ENCODE measurements around the gene MECP2. TPM values are rescaled to one million over a fixed set of nuclear protein-coding genes. Genes with fewer than 3 reads are reported as not detected.

MECP2 gene
- total RNA-seq, 4 donors from 2014 or later: 22.1 to 53.1 (median 37.8) TPM

- no peaks in the 10 kb centered on the region for H3K36me3 ChIP-seq
- H3K27me3 ChIP-seq: no peaks in the 10 kb centered on the region
- in situ Hi-C loops (cut with MboI; ENCODE audit: low pct_ligation_motif_present in 1 of 4, low pct_unique_long_range_greater_than_20kb in 1 of 4, low sequenced_read_pairs in 3 of 4) (no loop called here), intact Hi-C loops (cut with DNase I; ENCODE audit: low total_unique reads) (no loop called here)
- DNase-seq: no peak
- H3K9me3 ChIP-seq: no peaks in the 10 kb centered on the region
- H3K4me3 ChIP-seq: no peak overlapping the region
- peaks cover 0 to 24% (median 6%) of the 10 kb centered on the region in 4 donors for H3K4me1 ChIP-seq
- H3K27ac ChIP-seq: peak overlapping the region; percentile 46 to 59 (median 53)
- 29 to 51% methylated on average over 3 to 7 of the region's 7 CpGs for whole genome bisulfite sequencing, 2 donors (ENCODE audit: low coverage in 1 of 2)
- TF ChIP-seq CTCF (IDR thresholded peaks at IDR 0.05) (no peak), POLR2AphosphoS5 (IDR thresholded peaks at IDR 0.05) (peak in 1 of 3 donors; percentile 25), EP300 (IDR thresholded peaks at IDR 0.05; ENCODE audit: low read depth) (no peak)
Observed at GRCh38 chrX:154040307-154040756, 57.2 kb downstream of the MECP2 start.

GRCh38 chrX:154039577-154039976 is 57.9 kb downstream of the MECP2 start:
- H3K4me1 ChIP-seq: peaks cover 0 to 24% (median 7%) of the 10 kb centered on the region in 4 donors
- WGBS, 2 donors (ENCODE audit: low coverage in 1 of 2): 88% methylated on average over 11 of the region's 11 CpGs; no CpG with 5 or more reads in 1 of the 2 donors

DNA sequence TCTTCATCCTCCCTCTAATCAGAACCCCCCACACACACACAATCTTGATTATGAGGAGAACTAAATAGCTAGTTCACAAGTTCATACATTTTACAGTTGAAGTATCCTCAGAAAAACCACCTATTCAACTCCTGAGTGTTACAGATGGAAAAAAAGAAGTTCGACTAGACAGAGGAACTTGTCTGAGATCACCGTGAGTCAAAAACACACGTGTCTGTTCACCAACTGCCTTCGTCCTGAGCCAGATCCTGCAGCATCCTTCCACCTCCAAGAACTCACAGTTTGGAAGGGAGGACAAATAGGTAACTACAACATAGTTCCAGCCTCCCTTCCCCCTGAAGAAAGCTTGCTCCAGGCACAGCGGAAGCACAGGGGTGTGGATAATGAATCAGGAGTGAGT is 58.9 kb downstream of the MECP2 start:
- 78% methylated on average over 5 of the region's 5 CpGs; no CpG with 5 or more reads in 1 of the 2 donors for WGBS, 2 donors (ENCODE audit: low coverage in 1 of 2)
- Histone ChIP-seq H3K9me3 (no peaks in the 10 kb centered on the region), H3K27me3 (no peaks in the 10 kb centered on the region), H3K4me1 (peaks cover 0 to 19% (median 7%) of the 10 kb centered on the region in 4 donors), H3K36me3 (no peaks in the 10 kb centered on the region), H3K4me3 (no peak overlapping the region), H3K27ac (no peak overlapping the region)
- in situ Hi-C loops (cut with MboI; ENCODE audit: low pct_ligation_motif_present in 1 of 4, low pct_unique_long_range_greater_than_20kb in 1 of 4, low sequenced_read_pairs in 3 of 4) (no loop called here), intact Hi-C loops (cut with DNase I; ENCODE audit: low total_unique reads) (no loop called here)
- no peak for DNase-seq
- TF ChIP-seq CTCF (IDR thresholded peaks at IDR 0.05) (no peak), EP300 (IDR thresholded peaks at IDR 0.05; ENCODE audit: low read depth) (no peak), POLR2AphosphoS5 (IDR thresholded peaks at IDR 0.05) (no peak), POLR2A (IDR thresholded peaks at IDR 0.05) (no peak)

More at GRCh38 chrX:154039577-154039976, 57.9 kb downstream of the MECP2 start:
- Histone ChIP-seq H3K4me3 (no peak overlapping the region), H3K27me3 (no peaks in the 10 kb centered on the region), H3K9me3 (no peaks in the 10 kb centered on the region), H3K36me3 (no peaks in the 10 kb centered on the region), H3K27ac (peak overlapping the region; percentile 46 to 59 (median 51))
- in situ Hi-C loops (cut with MboI; ENCODE audit: low pct_ligation_motif_present in 1 of 4, low pct_unique_long_range_greater_than_20kb in 1 of 4, low sequenced_read_pairs in 3 of 4) (no loop called here), intact Hi-C loops (cut with DNase I; ENCODE audit: low total_unique reads) (no loop called here)
- no peak for DNase-seq
- no peak for TF ChIP-seq CTCF (IDR thresholded peaks at IDR 0.05)
- TF ChIP-seq POLR2AphosphoS5 (IDR thresholded peaks at IDR 0.05): no peak
- no peak for TF ChIP-seq EP300 (IDR thresholded peaks at IDR 0.05; ENCODE audit: low read depth)
- no peak for TF ChIP-seq POLR2A (IDR thresholded peaks at IDR 0.05)

- in situ Hi-C loops (cut with MboI; ENCODE audit: low pct_ligation_motif_present in 1 of 4, low pct_unique_long_range_greater_than_20kb in 1 of 4, low sequenced_read_pairs in 3 of 4) (no loop called here), intact Hi-C loops (cut with DNase I; ENCODE audit: low total_unique reads) (no loop called here)
- DNase-seq: no peak
- 77% methylated on average over 5 of the region's 5 CpGs; no CpG with 5 or more reads in 1 of the 2 donors for WGBS, 2 donors (ENCODE audit: low coverage in 1 of 2)
- Histone ChIP-seq H3K27me3 (no peaks in the 10 kb centered on the region), H3K36me3 (no peaks in the 10 kb centered on the region), H3K4me3 (no peak overlapping the region), H3K4me1 (peaks cover 0 to 15% (median 7%) of the 10 kb centered on the region in 4 donors), H3K9me3 (no peaks in the 10 kb centered on the region), H3K27ac (no peak overlapping the region)
- no peak for TF ChIP-seq CTCF (IDR thresholded peaks at IDR 0.05)
- no peak for TF ChIP-seq POLR2A (IDR thresholded peaks at IDR 0.05)
- no peak for TF ChIP-seq POLR2AphosphoS5 (IDR thresholded peaks at IDR 0.05)
- no peak for TF ChIP-seq EP300 (IDR thresholded peaks at IDR 0.05; ENCODE audit: low read depth)
Observed at GRCh38 chrX:154037754-154038153, 59.8 kb downstream of the MECP2 start.
